H1 (cell line): ENCODE measurements around the gene ADAMTSL2. TPM values are rescaled to one million over a fixed set of nuclear protein-coding genes. Genes with fewer than 3 reads are reported as not detected.

Source experiments
- CTCF ChIA-PET: fragments of 300-600 bp; sonication (Branson Sonifier 250); formaldehyde crosslinking; loops from one replicate; lab custom pipeline; 2021; ENCODE audit not compliant: partially characterized antibody; lab: Charles Lee
- POLR2A ChIA-PET: fragments of 300-600 bp; sonication (Branson Sonifier 250); formaldehyde crosslinking; loops from one replicate; lab custom pipeline; 2021; ENCODE audit warnings: inconsistent platforms; ENCODE audit not compliant: partially characterized antibody; lab: Charles Lee
- DNase-seq, 2 experiments: peaks; one replicate each; pipeline versions ENCODE4 v3.0.0 to v3.0.0-alpha.2; 2010 to 2022; ENCODE audit warnings: low spot score in 2 of 2, low read depth in 1 of 2, mixed read lengths in 1 of 2
- FAIRE-seq: peaks from 2 replicates; lab custom pipeline; 2011; peaks lifted over from hg19 to GRCh38; lab: Jason Lieb, UNC
- H2AFZ ChIP-seq: 2 replicates; pipeline ENCODE4 v1.8.1; 2012; ENCODE audit warnings: low read length, inconsistent platforms
- H2AK5ac ChIP-seq: 2 replicates; pipeline ENCODE4 v1.6.1; 2013; ENCODE audit warnings: low read depth, low read length
- H2BK120ac ChIP-seq: replicated peaks from 2 replicates; pipeline ENCODE3; 2013; ENCODE audit warnings: low read depth, low read length, inconsistent platforms
- H2BK12ac ChIP-seq: 2 replicates; pipeline ENCODE4 v1.6.1; 2013; ENCODE audit warnings: low read depth, low read length
- H2BK15ac ChIP-seq: 2 replicates; pipeline ENCODE4 v1.6.1; 2013; ENCODE audit warnings: low read length
- H2BK20ac ChIP-seq: 2 replicates; pipeline ENCODE4 v1.6.1; 2013; ENCODE audit warnings: low read length
- H2BK5ac ChIP-seq: 2 replicates; pipeline ENCODE4 v1.6.1; 2013; ENCODE audit warnings: low read depth, low read length
- H3K14ac ChIP-seq: 2 replicates; pipeline ENCODE4 v1.6.1; 2013; ENCODE audit warnings: inconsistent platforms; ENCODE audit not compliant: insufficient read length
- H3K18ac ChIP-seq: 2 replicates; pipeline ENCODE4 v1.6.1; 2013; ENCODE audit warnings: low read length; ENCODE audit errors: extremely low read depth
- H3K23ac ChIP-seq: 2 replicates; pipeline ENCODE4 v1.6.1; 2013; ENCODE audit warnings: inconsistent platforms; ENCODE audit not compliant: insufficient read length
- H3K23me2 ChIP-seq: 2 replicates; pipeline ENCODE4 v1.6.1; 2013; ENCODE audit warnings: low read depth, low read length
- H3K27ac ChIP-seq: 2 replicates; pipeline ENCODE4 v1.6.1; 2011; ENCODE audit warnings: low read depth, low read length, inconsistent platforms
- H3K27me3 ChIP-seq, 4 experiments: replicated peaks in 1 of 4; 1 replicate in 1 of 4; 2 replicates in 3 of 4; pipeline versions ENCODE4 v1.6.1 to v1.8.1; 2011 to 2013; ENCODE audit warnings: low read length in 3 of 4, mild to moderate bottlenecking in 3 of 4, inconsistent platforms in 2 of 4, mixed read lengths in 2 of 4, moderate library complexity in 1 of 4; ENCODE audit not compliant: control insufficient read depth in 3 of 4, insufficient read depth in 3 of 4; ENCODE audit errors: extremely low read depth in 1 of 4
- H3K36me3 ChIP-seq, 4 experiments: 2 replicates each; pipeline versions ENCODE4 v1.6.1 to v1.8.1; 2011 to 2013; ENCODE audit warnings: mild to moderate bottlenecking in 4 of 4, low read length in 3 of 4, moderate library complexity in 2 of 4, control low read depth in 1 of 4, inconsistent platforms in 1 of 4; ENCODE audit not compliant: insufficient read depth in 4 of 4, control insufficient read depth in 2 of 4
- H3K4ac ChIP-seq: replicated peaks from 2 replicates; pipeline ENCODE3; 2013; ENCODE audit warnings: low read length, low read depth, mixed read lengths, inconsistent platforms; ENCODE audit not compliant: insufficient read length
- H3K4me1 ChIP-seq, 4 experiments: replicated peaks in 1 of 4; 1 replicate in 1 of 4; 2 replicates in 3 of 4; pipeline versions ENCODE4 v1.6.1 to v1.8.1; 2011 to 2013; ENCODE audit warnings: low read length in 3 of 4, inconsistent platforms in 2 of 4, mixed read lengths in 1 of 4; ENCODE audit not compliant: insufficient read depth in 4 of 4, control insufficient read depth in 3 of 4
- H3K4me2 ChIP-seq, 2 experiments: 2 replicates each; pipeline versions ENCODE4 v1.6.1 to v1.8.1; 2011 to 2013; ENCODE audit warnings: low read depth in 2 of 2, low read length in 2 of 2, control low read depth in 1 of 2, inconsistent platforms in 1 of 2, mild to moderate bottlenecking in 1 of 2; ENCODE audit not compliant: insufficient read depth in 1 of 2
- H3K4me3 ChIP-seq, 4 experiments: fragments of 200-600, 300-600 bp in 1 of 4; sonication (generic), shearing (Covaris generic), sonication (Bioruptor Twin) in 1 of 4; 2 replicates each; pipeline versions ENCODE4 v1.5.1 to v1.8.1; 2011 to 2016; ENCODE audit warnings: low read length in 4 of 4, low read depth in 3 of 4, control low read depth in 2 of 4, inconsistent platforms in 2 of 4, mild to moderate bottlenecking in 2 of 4, mixed read lengths in 1 of 4, moderate library complexity in 1 of 4; ENCODE audit not compliant: insufficient read depth in 2 of 4; ENCODE audit errors: extremely low read depth in 1 of 4
- H3K56ac ChIP-seq: replicated peaks from 2 replicates; pipeline ENCODE3; 2013; ENCODE audit warnings: low read depth, mild to moderate bottlenecking, mixed read lengths, low read length, inconsistent platforms; ENCODE audit not compliant: insufficient read length
- H3K79me1 ChIP-seq: 2 replicates; pipeline ENCODE4 v1.6.1; 2013; ENCODE audit warnings: low read depth, low read length, control low read depth
- H3K79me2 ChIP-seq, 2 experiments: 2 replicates each; pipeline versions ENCODE4 v1.6.1 to v1.8.1; 2012 to 2013; ENCODE audit warnings: low read length in 2 of 2, mild to moderate bottlenecking in 2 of 2, inconsistent platforms in 1 of 2; ENCODE audit not compliant: insufficient read depth in 2 of 2, control insufficient read depth in 1 of 2
- H3K9ac ChIP-seq, 4 experiments: replicated peaks in 1 of 4; 1 replicate in 1 of 4; 2 replicates in 3 of 4; pipeline versions ENCODE4 v1.6.1 to v1.8.1; 2011 to 2013; ENCODE audit warnings: low read depth in 3 of 4, low read length in 3 of 4, control low read depth in 2 of 4, mild to moderate bottlenecking in 2 of 4, moderate library complexity in 2 of 4, inconsistent platforms in 1 of 4; ENCODE audit errors: extremely low read depth in 1 of 4
- H3K9me3 ChIP-seq, 2 experiments: 2 replicates each; pipeline versions ENCODE4 v1.6.1 to v1.8.1; 2012 to 2013; ENCODE audit warnings: mild to moderate bottlenecking in 2 of 2, moderate library complexity in 2 of 2, control low read depth in 1 of 2, inconsistent platforms in 1 of 2, low read depth in 1 of 2, low read length in 1 of 2, mixed read lengths in 1 of 2; ENCODE audit not compliant: insufficient read depth in 2 of 2
- H4K20me1 ChIP-seq, 2 experiments: replicated peaks in 1 of 2; 2 replicates each; pipeline versions ENCODE3 to v1.8.1; 2011 to 2013; ENCODE audit warnings: inconsistent platforms in 2 of 2, low read length in 2 of 2, mild to moderate bottlenecking in 1 of 2; ENCODE audit not compliant: insufficient read depth in 2 of 2, control insufficient read depth in 1 of 2
- H4K5ac ChIP-seq: 2 replicates; pipeline ENCODE4 v1.6.1; 2013; ENCODE audit warnings: low read length, low read depth, mixed read lengths, inconsistent platforms; ENCODE audit not compliant: insufficient read length
- H4K8ac ChIP-seq: 2 replicates; pipeline ENCODE4 v1.8.0; 2013; ENCODE audit warnings: mild to moderate bottlenecking, moderate library complexity, low read length, inconsistent platforms; ENCODE audit not compliant: insufficient read depth; ENCODE audit errors: extremely low read depth
- H4K91ac ChIP-seq: replicated peaks from 2 replicates; pipeline ENCODE3; 2013; ENCODE audit warnings: low read length, mixed read lengths, inconsistent platforms; ENCODE audit not compliant: insufficient read length
- GABPA ChIP-seq: IDR thresholded peaks from 2 replicates; pipeline ENCODE4 v1.6.1; 2011; ENCODE audit warnings: mild to moderate bottlenecking, low read length, moderate library complexity, borderline replicate concordance; ENCODE audit not compliant: insufficient read depth
- KDM1A ChIP-seq: fragments of 200-600, 300-600 bp; sonication (generic); IDR thresholded peaks from 2 replicates; pipeline ENCODE4 v1.7.1; 2016; ENCODE audit warnings: mild to moderate bottlenecking, low read length, borderline replicate concordance
- WGBS, 2 experiments: shearing (Covaris generic) in 1 of 2; methylation state at CpG; one replicate each; pipeline versions ENCODE4 v1.1.6 to v1.1.7; 2013 to 2015; ENCODE audit warnings: low lambda C conversion rate in 2 of 2, mixed read lengths in 2 of 2, inconsistent platforms in 1 of 2, low coverage in 1 of 2, missing lambda C conversion rate in 1 of 2; ENCODE audit not compliant: insufficient replicate concordance in 2 of 2, insufficient coverage in 1 of 2, insufficient read length in 1 of 2; ENCODE audit errors: extremely low coverage in 1 of 2, missing lambda C conversion rate in 1 of 2; 5-methylcytosine and 5-hydroxymethylcytosine counted together
- polyA plus RNA-seq, 7 experiments: library from polyadenylated mRNA; depleted of rRNA in 3 of 7; stranded (reverse) in 5 of 7; unstranded in 2 of 7; fragments of >200 nt in 5 of 7; fragments of 200-250 nt in 2 of 7; gene quantifications; 1 replicate in 5 of 7; 2 replicates in 1 of 7; 4 replicates in 1 of 7; pipeline versions ENCODE4 v1.2.1 to v1.2.3, GENCODE V29; 2011 to 2013; ENCODE audit warnings: missing spikeins in 2 of 7, mixed read lengths in 2 of 7
- total RNA-seq: library from RNA; stranded (reverse); fragmentation: NEBNext Ultra II Directional; extraction: Animal tissue kit (Norgen Biotek cat#: 25700); gene quantifications from 2 replicates; pipeline ENCODE4 v1.2.1, GENCODE V29; 2021

The ADAMTSL2 gene
- total and polyA plus RNA-seq, 2 of the 8 experiments (the other 6 are each of a cell fraction or from before 2014, with no cell fraction given), result 0.74 to 0.76 TPM

GRCh38 chr9:133538851-133539833, 4.6 kb downstream of the ADAMTSL2 start:
- H3K23ac ChIP-seq, result no peak overlapping the region
- H3K79me1 ChIP-seq, result no peaks in the 10 kb centered on the region
- H3K18ac ChIP-seq, result no peak overlapping the region
- no peak overlapping the region for H2AK5ac ChIP-seq
- no peak overlapping the region for H3K14ac ChIP-seq
- peak overlapping the region; percentile 87 for H4K91ac ChIP-seq
- peak overlapping the region; percentile 76; the same call in 1 of the 2 replicates for H2AFZ ChIP-seq
- 0 out of 2 replicates have a peak overlapping the region, but pooled peaks have one; percentile 66 for H2BK5ac ChIP-seq
- H3K27ac ChIP-seq, result no peak overlapping the region
- ChIA-PET CTCF (interaction anchor here (1.0 to 4.2 kb wide), 26 partner anchors 9 to 392 kb away, joined by 3 to 26 read pairs (median 5); no protein-coding TSS in a partner anchor), POLR2A (interaction anchor here (0.7 to 2.8 kb wide), 7 partner anchors 11 to 195 kb away, joined by 3 to 11 read pairs (median 3); no protein-coding TSS in a partner anchor)
- no peaks in the 10 kb centered on the region for H3K9me3 ChIP-seq
- H2BK15ac ChIP-seq, result peak overlapping the region; percentile 93; the same call in 1 of the 2 replicates
- H3K9ac ChIP-seq, result no peak overlapping the region
- no peak overlapping the region; the same call in 1 of the 2 replicates for H2BK20ac ChIP-seq
- H3K4ac ChIP-seq, result peak overlapping the region; percentile 81
- H3K4me2 ChIP-seq, result no peak overlapping the region
- peak overlapping the region; percentile 22; the same call in 1 of the 2 replicates for H4K8ac ChIP-seq
- H3K27me3 ChIP-seq, result peaks cover 0 to 16% (median 11%) of the 10 kb centered on the region in 4 experiments; a peak in 3 of 7 replicates
- no peak overlapping the region for H3K4me3 ChIP-seq
- H3K79me2 ChIP-seq, result no peaks in the 10 kb centered on the region
- H2BK12ac ChIP-seq, result peak overlapping the region; percentile 56; the same call in 1 of the 2 replicates
- H3K23me2 ChIP-seq, result peaks cover 2% of the 10 kb centered on the region; the same call in 1 of the 2 replicates
- H3K4me1 ChIP-seq, result peaks cover 0 to 35% (median 16%) of the 10 kb centered on the region in 4 experiments; a peak in 6 of 7 replicates
- 78% methylated on average over 34 of the region's 47 CpGs; no CpG with 5 or more reads in 1 of the 2 experiments for WGBS, 2 experiments
- 0 out of 2 replicates have a peak, but pooled peaks have one; percentile 18 for TF ChIP-seq GABPA
- TF ChIP-seq KDM1A, result no peak
- no peak overlapping the region for H3K56ac ChIP-seq
- no peak overlapping the region for H4K5ac ChIP-seq
- FAIRE-seq (no peak), DNase-seq (no peak)
- H3K36me3 ChIP-seq, result no peaks in the 10 kb centered on the region
- H2BK120ac ChIP-seq, result no peak overlapping the region
- H4K20me1 ChIP-seq, result no peaks in the 10 kb centered on the region
